T-helper 2 cell treated with Interferon-gamma antibody and Interleukin-4, amounts not matched to agents 100 ng/mL and 5 ng/mL, for 36 hours (primary cell): Measurements from ENCODE around the gene DLX1. TPM values are rescaled to one million over a fixed set of nuclear protein-coding genes. Genes with fewer than 3 reads are reported as not detected.
"Not testable (repeated sequence)": the region's sequence is repeated elsewhere in the genome, so short reads cannot be mapped to it uniquely, and the experiment has no call there.

Experiments
- intact Hi-C: fragments of 100-400 bp; cut with micrococcal nuclease; formaldehyde crosslinking; loops from one replicate; pipeline ENCODE4 v1.15.1; 2023
- total RNA-seq: library from RNA; stranded (reverse); gene quantifications from 2 replicates; pipeline ENCODE4 v1.2.3, GENCODE V29; 2022

The DLX1 gene
- total RNA-seq, 1 donor from 2014 or later: not detected

- intact Hi-C loops: no loop called here
Observed at GRCh38 chr2:172109256-172109987, 24.1 kb downstream of the DLX1 start.

GRCh38 chr2:172109988-172110811 is 24.9 kb downstream of the DLX1 start:
- intact Hi-C loops: no loop called here

GRCh38 chr2:172113617-172114016 is 28.3 kb downstream of the DLX1 start:
- intact Hi-C loops: no loop called here

- intact Hi-C loops: not testable (repeated sequence)
Observed at GRCh38 chr2:172114176-172114575, 28.9 kb downstream of the DLX1 start.

GRCh38 chr2:172114579-172114978 is 29.3 kb downstream of the DLX1 start:
- intact Hi-C loops: no loop called here

- intact Hi-C loops: no loop called here
Observed at GRCh38 chr2:172116107-172116506, 30.8 kb downstream of the DLX1 start.

GRCh38 chr2:172119089-172119488 is 33.8 kb downstream of the DLX1 start:
- intact Hi-C loops: no loop called here

GRCh38 chr2:172120118-172120517 is 34.8 kb downstream of the DLX1 start:
- intact Hi-C loops: no loop called here

- intact Hi-C loops: loop anchor here (5.0 kb wide), 2 partner anchors 334 to 426 kb away; no protein-coding TSS in a partner anchor
Observed at GRCh38 chr2:172128484-172128883, 43.2 kb downstream of the DLX1 start.

GRCh38 chr2:172129404-172129803 is 44.1 kb downstream of the DLX1 start:
- intact Hi-C loops: loop anchor here (5.0 kb wide), 2 partner anchors 333 to 427 kb away; no protein-coding TSS in a partner anchor

GRCh38 chr2:172131713-172132555 is 46.6 kb downstream of the DLX1 start:
- intact Hi-C loops: no loop called here

GRCh38 chr2:172134270-172134669 is 49.0 kb downstream of the DLX1 start:
- intact Hi-C loops: no loop called here

GRCh38 chr2:172135446-172135845 is 50.1 kb downstream of the DLX1 start:
- intact Hi-C loops: no loop called here

- intact Hi-C loops: no loop called here
Observed at GRCh38 chr2:172137109-172137508, 51.8 kb downstream of the DLX1 start.

- intact Hi-C loops: no loop called here
Observed at GRCh38 chr2:172137943-172138342, 52.6 kb downstream of the DLX1 start.

GRCh38 chr2:172138727-172139126 is 53.4 kb downstream of the DLX1 start:
- intact Hi-C loops: not testable (repeated sequence)

Other genes starting within 250 kb of the DLX1 start
- 26.6 and 27.4 TPM in 2 replicates for gene SLC25A12, start 191.3 kb upstream of the DLX1 start, total RNA-seq
- 68.3 and 71.6 TPM in 2 replicates for gene HAT1, start 163.0 kb upstream of the DLX1 start, total RNA-seq
- 7.1 and 7.7 TPM in 2 replicates for gene METAP1D, start 85.6 kb upstream of the DLX1 start, total RNA-seq
- gene DLX2, start 17.4 kb downstream of the DLX1 start, total RNA-seq: not detected in 2 replicates